Sigmoid colon (tissue), 7 donors: ENCODE data around the gene DNAH14. TPM values are rescaled to one million over a fixed set of nuclear protein-coding genes. Genes with fewer than 3 reads are reported as not detected.

Experiments used
- DNase-seq: peaks from one replicate; pipeline ENCODE4 v3.0.0-alpha.2; 2019
- H3K27ac ChIP-seq, 4 donors: fragments of 200-600 bp; sonication (generic); one replicate each; pipeline ENCODE4 v1.5.1; 2016 to 2019; ENCODE audit warnings: mild to moderate bottlenecking in 1 of 4
- H3K27me3 ChIP-seq, 3 donors: fragments of 200-600 bp; sonication (generic); one replicate each; pipeline ENCODE4 v1.5.1; 2019; ENCODE audit warnings: mild to moderate bottlenecking in 1 of 3
- H3K36me3 ChIP-seq, 4 donors: fragments of 200-600 bp; sonication (generic); one replicate each; pipeline ENCODE4 v1.5.1; 2016 to 2019
- H3K4me1 ChIP-seq, 4 donors: fragments of 200-600 bp; sonication (generic); one replicate each; pipeline ENCODE4 v1.5.1; 2017 to 2019
- H3K4me3 ChIP-seq, 4 donors: fragments of 200-600 bp; sonication (generic); one replicate each; pipeline ENCODE4 v1.5.1; 2017 to 2019; ENCODE audit warnings: mild to moderate bottlenecking in 2 of 4, moderate library complexity in 1 of 4
- H3K9me3 ChIP-seq, 4 donors: fragments of 200-600 bp in 3 of 4; sonication (generic) in 3 of 4; one replicate each; pipeline versions ENCODE4 v1.5.1 to v1.6.1; 2013 to 2019
- EP300 ChIP-seq, 4 donors: sonication (generic); formaldehyde crosslinking; IDR thresholded peaks; one replicate each; pipeline ENCODE4 v1.6.1; 2017; ENCODE audit warnings: antibody characterized with exemption in 4 of 4
- POLR2A ChIP-seq, 2 donors: fragments of 450-650 bp; IDR thresholded peaks; one replicate each; pipeline ENCODE4 v1.6.1; 2016; ENCODE audit warnings: antibody characterized with exemption in 2 of 2, mild to moderate bottlenecking in 2 of 2, moderate library complexity in 2 of 2
- POLR2AphosphoS5 ChIP-seq, 4 donors: sonication (generic); formaldehyde crosslinking; IDR thresholded peaks; one replicate each; pipeline ENCODE4 v1.6.1; 2017; ENCODE audit warnings: antibody characterized with exemption in 4 of 4
- WGBS, 2 donors: extraction: QIAGEN DNeasy Blood & Tissue Kit; methylation state at CpG; one replicate each; pipeline ENCODE4 v1.1.7; 2013; 5-methylcytosine and 5-hydroxymethylcytosine counted together
- intact Hi-C: fragments of 100-400 bp; cut with DNase I; formaldehyde crosslinking; loops from one replicate; pipeline ENCODE4 v1.15.1; 2023
- polyA plus RNA-seq, 3 donors: library from polyadenylated mRNA; stranded (reverse); fragments of 200-250 nt; gene quantifications; one replicate each; pipeline ENCODE4 v1.2.3, GENCODE V29; 2013
- total RNA-seq, 4 donors: library from RNA; depleted of rRNA; stranded (reverse); fragments of >200 nt; gene quantifications; one replicate each; pipeline ENCODE4 v1.1.0, GENCODE V29; 2016
- TF ChIP-seq, protein P1 (sequence below), 4 experiments: fragments of 450-650 bp in 3 of 4; fragments of 200-600 bp in 1 of 4; IDR thresholded peaks; one replicate each; pipeline ENCODE4 v1.5.1; 2016 to 2019; ENCODE audit warnings: antibody characterized with exemption in 4 of 4, mild to moderate bottlenecking in 3 of 4, moderate library complexity in 2 of 4
- donor health status: healthy with polysubstance abuse.
- donor health status: Bipolar disorder and iron deficiency.
- donor health status: healthy.

Gene DNAH14
- total and polyA plus RNA-seq, 7 donors, result 2.4 to 9.7 (median 3.3) TPM

DNA sequence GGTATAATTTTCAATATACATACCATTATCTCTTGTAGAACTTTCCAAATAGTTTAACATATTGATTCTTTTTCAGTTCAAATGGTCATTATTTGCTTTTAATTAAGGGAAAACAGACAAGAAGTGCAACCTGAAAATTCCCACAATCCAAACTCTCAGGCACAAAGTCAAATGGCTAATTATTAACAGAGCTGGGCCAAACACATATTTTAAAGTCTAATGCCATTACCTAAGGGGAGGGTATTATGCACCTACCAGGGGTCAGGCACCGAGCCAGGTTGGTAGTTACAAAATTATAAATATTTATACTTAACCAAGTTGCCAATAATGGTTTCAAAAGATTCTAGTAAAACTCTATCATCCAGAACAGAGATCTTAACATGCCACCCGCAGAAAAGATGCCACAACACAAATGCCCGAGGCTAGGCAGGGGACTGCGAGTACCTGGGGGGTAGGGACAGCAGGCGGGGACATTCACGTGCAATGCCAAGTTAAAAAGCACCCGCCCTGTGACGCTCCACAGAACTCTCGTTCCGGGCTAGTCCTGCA, 483.4 kb downstream of the DNAH14 start:
- Histone ChIP-seq H3K4me1 (peaks cover 0 to 94% (median 50%) of the 10 kb centered on the region in 4 donors), H3K27me3 (no peaks in the 10 kb centered on the region), H3K9me3 (no peaks in the 10 kb centered on the region), H3K4me3 (no peak overlapping the region), H3K36me3 (peaks cover 10 to 100% (median 54%) of the 10 kb centered on the region in 4 donors), H3K27ac (peak overlapping the region in 3 of 4 donors; percentile 29 to 52 (median 42))
- DNase-seq, result no peak
- intact Hi-C loops, result no loop called here
- 29 to 79% methylated on average over 10 of the region's 10 CpGs for WGBS, 2 donors
- TF ChIP-seq EP300 (IDR thresholded peaks at IDR 0.05) (no peak), POLR2AphosphoS5 (IDR thresholded peaks at IDR 0.05) (peak in 3 of 4 donors; percentile 20 to 35 (median 23)), POLR2A (IDR thresholded peaks at IDR 0.05) (no peak)

DNA sequence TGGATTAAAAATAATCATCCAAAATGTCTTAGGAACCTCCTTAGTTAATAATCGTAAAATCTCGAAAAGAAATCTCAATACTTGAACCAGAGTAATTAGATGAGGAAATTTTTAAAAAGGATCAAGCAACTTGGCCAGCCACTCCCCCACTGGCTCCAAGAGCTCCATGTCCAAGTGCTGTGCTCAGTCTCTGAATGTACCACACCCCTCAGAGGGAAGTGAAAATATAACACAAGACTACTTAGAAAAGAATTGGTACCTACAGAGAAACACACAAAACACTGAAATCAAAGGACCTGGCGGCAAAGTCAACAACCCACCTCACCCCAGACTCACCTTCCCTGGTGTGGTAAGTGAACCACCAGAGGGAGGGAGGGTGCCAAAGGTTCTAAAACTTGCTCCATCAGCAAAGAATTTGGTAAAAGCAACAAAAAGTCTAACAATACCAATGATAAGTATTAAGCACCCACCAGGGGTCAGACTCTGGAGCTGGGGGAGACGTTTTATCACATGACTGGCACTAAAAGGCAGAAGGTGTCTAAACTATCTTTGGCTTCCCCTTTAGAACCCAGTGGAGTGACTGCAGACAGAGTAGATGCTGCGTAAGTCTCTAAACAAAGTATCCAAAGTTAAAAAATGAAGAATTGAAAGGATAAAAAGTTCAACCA, 484.4 kb downstream of the DNAH14 start:
- 75 to 86% methylated on average over 5 of the region's 5 CpGs for WGBS, 2 donors
- H3K36me3 ChIP-seq, result peaks cover 15 to 100% (median 57%) of the 10 kb centered on the region in 4 donors
- intact Hi-C loops, result no loop called here
- no peak for TF ChIP-seq POLR2AphosphoS5 (IDR thresholded peaks at IDR 0.05)
- TF ChIP-seq POLR2A (IDR thresholded peaks at IDR 0.05), result no peak
- no peak for TF ChIP-seq EP300 (IDR thresholded peaks at IDR 0.05)
- H3K4me3 ChIP-seq, result no peak overlapping the region
- peaks cover 0 to 94% (median 55%) of the 10 kb centered on the region in 4 donors for H3K4me1 ChIP-seq
- H3K9me3 ChIP-seq, result no peaks in the 10 kb centered on the region
- no peaks in the 10 kb centered on the region for H3K27me3 ChIP-seq
- no peak for DNase-seq
- peak overlapping the region in 3 of 4 donors; percentile 8 to 52 (median 42) for H3K27ac ChIP-seq

DNA sequence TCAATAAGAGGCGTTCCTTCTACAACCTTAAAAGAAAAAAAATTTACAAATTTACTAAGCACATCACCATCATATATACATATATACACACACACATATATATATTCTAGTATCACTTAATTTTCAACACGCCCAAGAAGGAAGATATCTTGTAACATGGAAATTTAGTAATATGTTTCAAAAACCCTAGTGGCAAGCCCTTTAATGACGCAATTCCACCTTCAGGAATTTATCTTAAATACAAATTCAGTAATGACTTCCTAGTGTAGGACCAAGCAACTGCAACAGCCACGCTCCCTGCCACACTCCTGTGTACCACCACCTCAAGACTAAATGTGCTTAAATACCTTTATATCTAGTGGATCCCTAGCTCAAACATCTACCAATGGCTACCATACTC, 485.8 kb downstream of the DNAH14 start:
- TF ChIP-seq POLR2A (IDR thresholded peaks at IDR 0.05) (no peak), EP300 (IDR thresholded peaks at IDR 0.05) (no peak), POLR2AphosphoS5 (IDR thresholded peaks at IDR 0.05) (no peak)
- TF ChIP-seq, protein P1, sequence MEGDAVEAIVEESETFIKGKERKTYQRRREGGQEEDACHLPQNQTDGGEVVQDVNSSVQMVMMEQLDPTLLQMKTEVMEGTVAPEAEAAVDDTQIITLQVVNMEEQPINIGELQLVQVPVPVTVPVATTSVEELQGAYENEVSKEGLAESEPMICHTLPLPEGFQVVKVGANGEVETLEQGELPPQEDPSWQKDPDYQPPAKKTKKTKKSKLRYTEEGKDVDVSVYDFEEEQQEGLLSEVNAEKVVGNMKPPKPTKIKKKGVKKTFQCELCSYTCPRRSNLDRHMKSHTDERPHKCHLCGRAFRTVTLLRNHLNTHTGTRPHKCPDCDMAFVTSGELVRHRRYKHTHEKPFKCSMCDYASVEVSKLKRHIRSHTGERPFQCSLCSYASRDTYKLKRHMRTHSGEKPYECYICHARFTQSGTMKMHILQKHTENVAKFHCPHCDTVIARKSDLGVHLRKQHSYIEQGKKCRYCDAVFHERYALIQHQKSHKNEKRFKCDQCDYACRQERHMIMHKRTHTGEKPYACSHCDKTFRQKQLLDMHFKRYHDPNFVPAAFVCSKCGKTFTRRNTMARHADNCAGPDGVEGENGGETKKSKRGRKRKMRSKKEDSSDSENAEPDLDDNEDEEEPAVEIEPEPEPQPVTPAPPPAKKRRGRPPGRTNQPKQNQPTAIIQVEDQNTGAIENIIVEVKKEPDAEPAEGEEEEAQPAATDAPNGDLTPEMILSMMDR (IDR thresholded peaks at IDR 0.05), result no peak
- DNase-seq, result no peak
- intact Hi-C loops, result no loop called here
- peaks cover 19 to 100% (median 61%) of the 10 kb centered on the region in 4 donors for H3K36me3 ChIP-seq
- H3K9me3 ChIP-seq, result no peaks in the 10 kb centered on the region
- WGBS, 2 donors, result 95 to 97% methylated on average over 4 of the region's 4 CpGs
- H3K4me3 ChIP-seq, result no peak overlapping the region
- H3K27ac ChIP-seq, result no peak overlapping the region
- no peaks in the 10 kb centered on the region for H3K27me3 ChIP-seq
- H3K4me1 ChIP-seq, result peaks cover 0 to 87% (median 56%) of the 10 kb centered on the region in 4 donors

DNA sequence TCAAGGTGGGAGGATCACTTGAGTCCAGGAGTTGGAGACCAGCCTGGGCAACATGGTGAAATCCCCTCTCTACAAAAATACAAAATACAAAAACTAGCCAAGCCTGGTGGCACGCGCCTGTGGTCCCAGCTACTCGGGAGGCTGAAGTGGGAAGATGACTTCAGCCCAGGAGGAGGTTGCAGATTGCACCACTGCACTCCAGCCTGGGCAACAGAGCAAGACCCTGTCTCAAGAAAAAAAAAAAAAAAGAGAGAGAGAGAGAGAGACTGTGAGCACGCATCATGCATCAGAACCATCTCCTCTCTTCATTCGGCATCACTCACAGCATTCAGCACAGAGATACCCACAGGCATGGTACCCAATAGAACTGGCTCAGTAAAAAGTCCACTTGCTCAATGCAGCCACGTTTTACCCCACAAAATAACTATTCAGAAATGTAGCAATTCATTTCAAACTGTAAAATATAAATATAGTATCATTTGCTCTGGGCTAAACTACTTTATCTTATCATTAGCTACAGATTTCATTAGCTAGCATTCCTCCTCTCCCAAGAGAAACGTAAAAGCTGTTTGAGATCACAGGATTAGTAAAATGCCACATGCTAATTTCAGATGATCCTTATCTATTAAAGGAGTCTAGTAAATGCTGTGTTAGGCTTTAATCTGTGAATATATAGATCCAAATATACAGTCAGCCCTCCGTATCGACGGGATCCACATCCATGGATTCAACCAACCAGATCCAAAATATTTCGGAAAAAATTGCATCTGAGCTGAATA, 486.7 kb downstream of the DNAH14 start:
- Histone ChIP-seq H3K27me3 (no peaks in the 10 kb centered on the region), H3K27ac (peak overlapping the region in 1 of 4 donors; percentile 5), H3K36me3 (peaks cover 17 to 100% (median 55%) of the 10 kb centered on the region in 4 donors), H3K9me3 (no peaks in the 10 kb centered on the region), H3K4me3 (no peak overlapping the region), H3K4me1 (peaks cover 0 to 87% (median 53%) of the 10 kb centered on the region in 4 donors)
- intact Hi-C loops, result no loop called here
- DNase-seq, result no peak
- 91 to 96% methylated on average over 11 of the region's 11 CpGs for WGBS, 2 donors
- no peak for TF ChIP-seq POLR2A (IDR thresholded peaks at IDR 0.05)
- no peak for TF ChIP-seq EP300 (IDR thresholded peaks at IDR 0.05)
- TF ChIP-seq POLR2AphosphoS5 (IDR thresholded peaks at IDR 0.05), result no peak
- TF ChIP-seq, protein P1 (IDR thresholded peaks at IDR 0.05), result no peak

DNA sequence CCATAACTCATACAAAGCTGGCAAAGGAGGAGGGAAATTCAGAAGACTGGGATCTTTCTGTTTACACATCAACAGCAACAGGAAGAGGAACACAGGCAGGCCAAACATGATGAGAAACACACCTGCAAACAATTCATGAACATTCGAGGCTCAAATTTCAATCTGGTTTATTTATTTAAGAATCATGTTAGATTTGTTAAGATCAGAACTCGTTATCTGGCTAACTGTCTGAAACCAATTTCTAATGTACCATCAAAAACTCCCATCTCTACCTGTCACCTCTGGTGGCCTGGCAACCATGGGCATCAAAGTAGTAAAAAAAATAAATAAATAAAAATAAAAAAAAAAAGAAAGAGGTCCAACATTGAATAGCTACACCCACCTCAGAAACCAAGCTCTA, 488.6 kb downstream of the DNAH14 start:
- H3K36me3 ChIP-seq, result peaks cover 9 to 90% (median 43%) of the 10 kb centered on the region in 4 donors
- TF ChIP-seq, protein P1 (IDR thresholded peaks at IDR 0.05), result no peak
- TF ChIP-seq POLR2A (IDR thresholded peaks at IDR 0.05) (no peak), POLR2AphosphoS5 (IDR thresholded peaks at IDR 0.05) (no peak)
- no peaks in the 10 kb centered on the region for H3K27me3 ChIP-seq
- no peaks in the 10 kb centered on the region for H3K9me3 ChIP-seq
- intact Hi-C loops, result no loop called here
- no peak overlapping the region for H3K4me3 ChIP-seq
- H3K27ac ChIP-seq, result peak overlapping the region in 1 of 4 donors; percentile 29
- no peak for DNase-seq
- WGBS, 2 donors, result 19 to 56% methylated on average over 2 of the region's 2 CpGs
- H3K4me1 ChIP-seq, result peaks cover 0 to 91% (median 61%) of the 10 kb centered on the region in 4 donors
